Prostate gland (tissue), 2 donors: ENCODE measurements around the gene NEK6.

ENCODE experiments used
- CTCF ChIP-seq, 4 experiments: fragments of 200-600 bp in 2 of 4; fragments of 450-650 bp in 2 of 4; sonication (generic) in 2 of 4; IDR thresholded peaks; 1 replicate in 3 of 4; 2 replicates in 1 of 4; pipeline ENCODE4 v1.5.1; 2016 to 2019; ENCODE audit warnings: antibody characterized with exemption in 4 of 4, mild to moderate bottlenecking in 2 of 4, moderate library complexity in 2 of 4
- POLR2A ChIP-seq: fragments of 450-650 bp; IDR thresholded peaks from one replicate; pipeline ENCODE4 v1.6.1; 2016; ENCODE audit warnings: antibody characterized with exemption, mild to moderate bottlenecking
- POLR2AphosphoS5 ChIP-seq: sonication (generic); formaldehyde crosslinking; IDR thresholded peaks from one replicate; pipeline ENCODE4 v1.6.1; 2017; ENCODE audit warnings: antibody characterized with exemption

DNA sequence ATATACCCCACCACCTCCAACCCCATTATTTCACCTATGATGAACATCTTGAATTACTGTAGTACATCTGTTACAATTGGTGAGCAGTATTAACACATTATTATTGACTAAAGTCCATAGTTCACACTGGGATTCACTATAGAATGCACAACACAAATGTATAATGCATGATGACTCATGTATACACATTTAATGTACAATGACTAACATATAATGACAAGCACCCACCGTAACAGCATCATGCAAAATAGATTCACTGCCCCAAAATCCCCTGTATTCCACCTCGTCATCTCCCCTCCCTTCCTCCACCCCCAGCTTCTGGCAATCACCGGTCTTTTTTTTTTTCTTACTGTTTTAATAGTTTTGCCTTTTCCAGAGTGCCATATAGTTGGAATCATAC, 47.1 kb upstream of the NEK6 start:
- no peak for TF ChIP-seq CTCF (IDR thresholded peaks at IDR 0.05)
- TF ChIP-seq POLR2A: no peak
- TF ChIP-seq POLR2AphosphoS5: no peak
